Left hindlimb (tissue), 1 donor: ENCODE measurements around the gene KCNQ5.
A peak's percentile ranks its signal among the peaks of the same experiment; 100 is the strongest.
"Not testable (repeated sequence)": the region's sequence is repeated elsewhere in the genome, so short reads cannot be mapped to it uniquely, and the experiment has no call there.

Source experiments
- DNase-seq: peaks from one replicate; pipeline ENCODE4 v3.0.0-alpha.2; 2018

KCNQ5 gene

GRCh38 chr6:72966628-72967280, 344.9 kb downstream of the KCNQ5 start:
- no peak for DNase-seq

- no peak for DNase-seq
Observed at GRCh38 chr6:72967329-72967728, 345.5 kb downstream of the KCNQ5 start.

GRCh38 chr6:72968704-72969103, 346.8 kb downstream of the KCNQ5 start:
- DNase-seq: no peak

- no peak for DNase-seq
Observed at GRCh38 chr6:72969666-72970065, 347.8 kb downstream of the KCNQ5 start.

GRCh38 chr6:72972579-72972978, 350.7 kb downstream of the KCNQ5 start:
- no peak for DNase-seq

GRCh38 chr6:72974276-72974675, 352.4 kb downstream of the KCNQ5 start:
- peak; percentile 48 for DNase-seq

- DNase-seq: no peak
Observed at GRCh38 chr6:72975352-72975752, 353.5 kb downstream of the KCNQ5 start.

GRCh38 chr6:72976484-72976883, 354.6 kb downstream of the KCNQ5 start:
- no peak for DNase-seq

- no peak for DNase-seq
Observed at GRCh38 chr6:72977114-72977513, 355.2 kb downstream of the KCNQ5 start.

- DNase-seq: not testable (repeated sequence)
Observed at GRCh38 chr6:72978808-72979207, 356.9 kb downstream of the KCNQ5 start.

GRCh38 chr6:72984189-72984831, 362.4 kb downstream of the KCNQ5 start:
- DNase-seq: not testable (repeated sequence)

- DNase-seq: no peak
Observed at GRCh38 chr6:72984981-72985665, 363.3 kb downstream of the KCNQ5 start.

GRCh38 chr6:72987301-72987700, 365.4 kb downstream of the KCNQ5 start:
- no peak for DNase-seq

- DNase-seq: no peak
Observed at GRCh38 chr6:72999995-73000394, 378.1 kb downstream of the KCNQ5 start.

- no peak for DNase-seq
Observed at GRCh38 chr6:73000460-73000859, 378.6 kb downstream of the KCNQ5 start.

- DNase-seq: no peak
Observed at GRCh38 chr6:73002588-73002987, 380.7 kb downstream of the KCNQ5 start.

- DNase-seq: no peak
Observed at GRCh38 chr6:73003302-73003701, 381.4 kb downstream of the KCNQ5 start.

GRCh38 chr6:73004231-73004630, 382.4 kb downstream of the KCNQ5 start:
- DNase-seq: no peak

- DNase-seq: no peak
Observed at GRCh38 chr6:73004861-73005260, 383.0 kb downstream of the KCNQ5 start.

- DNase-seq: no peak
Observed at GRCh38 chr6:73006146-73006545, 384.3 kb downstream of the KCNQ5 start.

GRCh38 chr6:73011945-73012344, 390.1 kb downstream of the KCNQ5 start:
- DNase-seq: no peak

- DNase-seq: peak; percentile 48
Observed at GRCh38 chr6:73017476-73017875, 395.6 kb downstream of the KCNQ5 start.

GRCh38 chr6:73024598-73024997, 402.7 kb downstream of the KCNQ5 start:
- DNase-seq: no peak

GRCh38 chr6:73027691-73028090, 405.8 kb downstream of the KCNQ5 start:
- no peak for DNase-seq
